OCI-LY7 (cell line): ENCODE results near the gene ANKRA2. TPM values are rescaled to one million over a fixed set of nuclear protein-coding genes. Genes with fewer than 3 reads are reported as not detected.

Source experiments
- BruUV-seq: library from RNA; stranded (reverse); fragments of 400-500 nt; replicated peaks from 2 replicates; lab custom pipeline; 2021; lab: Mats Ljungman, UMichigan
- CTCF ChIA-PET: fragments of 300-600 bp; sonication (Branson Sonifier 250); formaldehyde crosslinking; loops from one replicate; lab custom pipeline; 2022; ENCODE audit warnings: antibody characterized with exemption; ENCODE audit not compliant: unreplicated experiment; lab: Charles Lee
- POLR2A ChIA-PET: fragments of 300-600 bp; sonication (Branson Sonifier 250); formaldehyde crosslinking; loops from one replicate; lab custom pipeline; 2022; ENCODE audit warnings: antibody characterized with exemption; lab: Charles Lee
- DNase-seq: peaks from one replicate; pipeline ENCODE4 v3.0.0-alpha.2; 2015; ENCODE audit warnings: low spot score
- H2AFZ ChIP-seq: fragments of 200-600 bp; sonication (generic), shearing (Covaris generic); 2 replicates; pipeline ENCODE4 v1.6.1; 2014; ENCODE audit warnings: mild to moderate bottlenecking, antibody characterized with exemption, low read length, moderate library complexity
- H3K27ac ChIP-seq: fragments of 200-600 bp; sonication (generic); 2 replicates; pipeline ENCODE4 v1.5.1; 2014; ENCODE audit warnings: mixed run types, low read depth, mild to moderate bottlenecking, moderate library complexity, low read length, inconsistent platforms; ENCODE audit not compliant: poor library complexity, severe bottlenecking
- H3K36me3 ChIP-seq: fragments of 200-600 bp; sonication (generic); 2 replicates; pipeline ENCODE4 v1.6.1; 2014; ENCODE audit warnings: mild to moderate bottlenecking, antibody characterized with exemption, low read length, moderate library complexity, mixed read lengths; ENCODE audit not compliant: insufficient read depth
- H3K4me1 ChIP-seq: fragments of 200-600 bp; sonication (generic); 2 replicates; pipeline ENCODE4 v1.5.1; 2014; ENCODE audit warnings: mild to moderate bottlenecking, low read length; ENCODE audit not compliant: insufficient read depth, poor library complexity, severe bottlenecking
- H3K4me2 ChIP-seq: fragments of 200-600 bp; sonication (generic); 2 replicates; pipeline ENCODE4 v1.6.1; 2014; ENCODE audit warnings: mild to moderate bottlenecking, low read length
- H3K4me3 ChIP-seq: fragments of 200-600 bp; sonication (generic); 2 replicates; pipeline ENCODE4 v1.5.1; 2014; ENCODE audit warnings: mild to moderate bottlenecking, low read depth, low read length; ENCODE audit not compliant: poor library complexity, severe bottlenecking
- H3K79me2 ChIP-seq: fragments of 200-600 bp; sonication (generic); 2 replicates; pipeline ENCODE4 v1.6.1; 2016; ENCODE audit warnings: low read depth, mild to moderate bottlenecking, low read length, moderate library complexity, mixed read lengths; ENCODE audit not compliant: insufficient read depth
- H3K9me2 ChIP-seq: fragments of 200-600 bp; sonication (generic); 2 replicates; pipeline ENCODE4 v1.6.1; 2016; ENCODE audit warnings: mild to moderate bottlenecking, low read length, mixed read lengths; ENCODE audit not compliant: insufficient read depth
- H3K9me3 ChIP-seq: fragments of 200-600 bp; sonication (generic); 2 replicates; pipeline ENCODE4 v1.6.1; 2014; ENCODE audit warnings: mild to moderate bottlenecking, mixed run types, low read length, mixed read lengths
- H4K20me1 ChIP-seq: fragments of 200-600 bp; sonication (generic); 2 replicates; pipeline ENCODE4 v1.6.1; 2014; ENCODE audit warnings: mild to moderate bottlenecking, antibody characterized with exemption, low read length, moderate library complexity, mixed read lengths; ENCODE audit not compliant: insufficient read depth
- CTCF ChIP-seq: fragments of 200-600 bp; sonication (generic); conservative IDR thresholded peaks from 2 replicates; pipeline ENCODE4 v1.5.1; 2014; ENCODE audit warnings: mild to moderate bottlenecking, antibody characterized with exemption, low read length, moderate library complexity, mixed read lengths
- EZH2phosphoT487 ChIP-seq: fragments of 200-600 bp; sonication (generic); IDR thresholded peaks from 2 replicates; pipeline ENCODE4 v1.6.1; 2018; ENCODE audit warnings: low read depth, borderline replicate concordance, mild to moderate bottlenecking, mixed run types, antibody characterized with exemption, low read length, moderate library complexity, mixed read lengths
- intact Hi-C: fragments of 100-400 bp; cut with micrococcal nuclease; formaldehyde crosslinking; loops from one replicate; pipeline ENCODE4 v1.10.0; 2022; ENCODE audit not compliant: unreplicated experiment
- total RNA-seq, 2 experiments: library from RNA; depleted of rRNA in 1 of 2; stranded (reverse); fragments of >200 nt in 1 of 2; shearing (Covaris generic) in 1 of 2; gene quantifications; 2 replicates each; pipeline ENCODE4 v1.2.3, GENCODE V29; 2014 to 2022

Gene ANKRA2
- total RNA-seq, 2 experiments from 2014 or later, result 13.1 to 17.5 TPM

- DNase-seq, result no peak
- Histone ChIP-seq H4K20me1 (no peaks in the 10 kb centered on the region), H3K4me1 (peaks cover 9% of the 10 kb centered on the region), H3K9me2 (no peaks in the 10 kb centered on the region), H3K9me3 (no peaks in the 10 kb centered on the region), H3K36me3 (peaks cover 37% of the 10 kb centered on the region), H2AFZ (no peak overlapping the region), H3K27ac (no peak overlapping the region), H3K4me2 (no peak overlapping the region), H3K4me3 (no peak overlapping the region), H3K79me2 (peaks cover 6% of the 10 kb centered on the region; the same call in 1 of the 2 replicates)
- no TSS peak for BruUV-seq
- intact Hi-C loops, result no loop called here
- CTCF ChIA-PET, result no interaction called here
- TF ChIP-seq EZH2phosphoT487 (no peak), CTCF (no peak)
- POLR2A ChIA-PET, result interaction anchor here (0.6 to 1.9 kb wide), 5 partner anchors 11 to 118 kb away, joined by 3 to 8 read pairs (median 4); partner anchors contain the start of gene BTF3
Observed at GRCh38 chr5:73558950-73559349, 6.5 kb downstream of the ANKRA2 start.

- TF ChIP-seq EZH2phosphoT487 (no peak), CTCF (no peak)
- Histone ChIP-seq H2AFZ (no peak overlapping the region), H3K4me1 (no peaks in the 10 kb centered on the region), H3K9me2 (no peaks in the 10 kb centered on the region), H3K4me3 (no peak overlapping the region), H3K79me2 (no peaks in the 10 kb centered on the region), H3K9me3 (no peaks in the 10 kb centered on the region), H3K36me3 (peaks cover 14% of the 10 kb centered on the region), H4K20me1 (no peaks in the 10 kb centered on the region), H3K4me2 (no peak overlapping the region), H3K27ac (no peak overlapping the region)
- ChIA-PET POLR2A (interaction anchor here (0.7 to 0.8 kb wide), 2 partner anchors 12 to 720 kb away, joined by 3 to 6 read pairs; no protein-coding TSS in a partner anchor), CTCF (no interaction called here)
- intact Hi-C loops, result no loop called here
- DNase-seq, result no peak
- no TSS peak for BruUV-seq
Observed at GRCh38 chr5:73552642-73553041, 12.8 kb downstream of the ANKRA2 start.

GRCh38 chr5:73550016-73550415 is 15.4 kb downstream of the ANKRA2 start:
- TF ChIP-seq CTCF (no peak), EZH2phosphoT487 (no peak)
- ChIA-PET POLR2A (no interaction called here), CTCF (no interaction called here)
- Histone ChIP-seq H3K36me3 (peaks cover 6% of the 10 kb centered on the region), H2AFZ (no peak overlapping the region), H3K9me3 (no peaks in the 10 kb centered on the region), H3K4me3 (no peak overlapping the region), H3K4me1 (no peaks in the 10 kb centered on the region), H4K20me1 (no peaks in the 10 kb centered on the region), H3K9me2 (no peaks in the 10 kb centered on the region), H3K4me2 (no peak overlapping the region), H3K27ac (no peak overlapping the region), H3K79me2 (no peaks in the 10 kb centered on the region)
- BruUV-seq, result no TSS peak
- no peak for DNase-seq
- intact Hi-C loops, result no loop called here
